ENCODE results near the gene WIF1.

- no peak for TF ChIP-seq CTCF (conservative IDR thresholded peaks at IDR 0.05; ENCODE audit: low read depth, low read length)
- no peak for TF ChIP-seq USF2 (IDR thresholded peaks at IDR 0.05; ENCODE audit: low read depth, low read length)
- no peak for TF ChIP-seq MXI1 (IDR thresholded peaks at IDR 0.05; ENCODE audit: borderline replicate concordance, low read depth, low read length)
- no peak for TF ChIP-seq POLR2A (IDR thresholded peaks at IDR 0.05; ENCODE audit: low read depth, low read length)
- no peak for TF ChIP-seq RAD21 (IDR thresholded peaks at IDR 0.05; ENCODE audit: low read length)
- no peak for TF ChIP-seq SMC3 (IDR thresholded peaks at IDR 0.05; ENCODE audit: low read depth, low read length)
- TF ChIP-seq MAFK (IDR thresholded peaks at IDR 0.05; ENCODE audit: low read depth, low read length) = no peak
- no peak for TF ChIP-seq RCOR1 (IDR thresholded peaks at IDR 0.05; ENCODE audit: insufficient replicate concordance, low read length)
- TF ChIP-seq MAZ (IDR thresholded peaks at IDR 0.05; ENCODE audit: borderline replicate concordance, low read depth, low read length) = no peak
- TF ChIP-seq ELK1 (IDR thresholded peaks at IDR 0.05; ENCODE audit: borderline replicate concordance, low read depth, low read length) = no peak
- no peak for TF ChIP-seq BHLHE40 (IDR thresholded peaks at IDR 0.05; ENCODE audit: low read depth, low read length)
- TF ChIP-seq RFX5 (IDR thresholded peaks at IDR 0.05; ENCODE audit: low read depth, low read length) = no peak
- TF ChIP-seq NFE2L2 (IDR thresholded peaks at IDR 0.05; ENCODE audit: low read depth, low read length) = no peak
Measured at GRCh38 chr12:65133879-65134278, 12.8 kb upstream of the WIF1 start.

Data from IMR-90 (cell line).